Measurements from ENCODE around the gene MLLT1.

DNA sequence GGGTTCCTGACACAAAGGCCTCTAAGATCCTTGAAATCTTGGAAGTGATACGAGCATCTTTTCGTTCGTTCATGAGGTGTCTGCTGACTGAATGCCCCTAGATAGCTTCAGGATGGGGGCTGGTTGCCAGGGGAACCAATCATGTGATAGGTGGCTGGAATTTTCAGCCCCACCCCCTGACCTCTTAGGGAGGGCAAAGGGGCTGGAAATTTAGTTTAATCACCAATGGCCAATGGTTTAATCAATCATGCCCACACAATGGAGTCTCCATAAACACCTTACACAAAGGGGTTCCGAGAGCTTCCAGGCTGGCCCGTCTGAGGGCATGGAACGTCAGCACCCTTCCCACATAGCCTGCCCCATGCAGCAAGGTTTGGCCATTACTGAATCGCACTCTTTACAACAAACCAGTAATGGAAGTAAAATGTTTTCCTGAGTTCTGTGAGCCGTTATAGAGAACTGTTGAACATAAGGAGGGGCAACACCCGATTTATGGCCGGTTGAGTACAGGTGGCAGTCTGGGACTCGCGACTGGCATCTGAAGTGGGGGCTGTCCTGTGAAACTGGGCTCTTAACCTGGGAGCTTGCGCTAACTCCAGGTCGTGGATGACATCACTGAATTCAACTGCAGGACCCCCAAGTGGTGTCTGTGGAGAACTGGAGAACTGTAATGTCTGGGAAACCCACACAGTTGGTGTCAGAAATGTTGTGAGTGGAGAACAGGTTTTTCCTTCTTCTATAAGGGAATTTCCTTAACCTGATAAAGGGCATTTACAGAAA lies 25.6 kb downstream of the MLLT1 start:
- no peak for TF ChIP-seq POLR2AphosphoS5 (IDR thresholded peaks at IDR 0.05; ENCODE audit: low read depth, low read length)
- TF ChIP-seq POLR2A (IDR thresholded peaks at IDR 0.05; ENCODE audit: low read depth, low read length), result no peak
- TF ChIP-seq TAF1 (IDR thresholded peaks at IDR 0.05; ENCODE audit: low read depth, low read length), result no peak

All from GM12891 (cell line).